GM12801 (cell line): ENCODE results near the gene CLOCK.

Source experiments
- TF ChIP-seq, protein P1 (sequence below): IDR thresholded peaks from one replicate; pipeline ENCODE4 v1.5.1; 2011; ENCODE audit warnings: control low read depth; ENCODE audit not compliant: insufficient read length; ENCODE audit errors: extremely low read depth

Gene CLOCK

DNA sequence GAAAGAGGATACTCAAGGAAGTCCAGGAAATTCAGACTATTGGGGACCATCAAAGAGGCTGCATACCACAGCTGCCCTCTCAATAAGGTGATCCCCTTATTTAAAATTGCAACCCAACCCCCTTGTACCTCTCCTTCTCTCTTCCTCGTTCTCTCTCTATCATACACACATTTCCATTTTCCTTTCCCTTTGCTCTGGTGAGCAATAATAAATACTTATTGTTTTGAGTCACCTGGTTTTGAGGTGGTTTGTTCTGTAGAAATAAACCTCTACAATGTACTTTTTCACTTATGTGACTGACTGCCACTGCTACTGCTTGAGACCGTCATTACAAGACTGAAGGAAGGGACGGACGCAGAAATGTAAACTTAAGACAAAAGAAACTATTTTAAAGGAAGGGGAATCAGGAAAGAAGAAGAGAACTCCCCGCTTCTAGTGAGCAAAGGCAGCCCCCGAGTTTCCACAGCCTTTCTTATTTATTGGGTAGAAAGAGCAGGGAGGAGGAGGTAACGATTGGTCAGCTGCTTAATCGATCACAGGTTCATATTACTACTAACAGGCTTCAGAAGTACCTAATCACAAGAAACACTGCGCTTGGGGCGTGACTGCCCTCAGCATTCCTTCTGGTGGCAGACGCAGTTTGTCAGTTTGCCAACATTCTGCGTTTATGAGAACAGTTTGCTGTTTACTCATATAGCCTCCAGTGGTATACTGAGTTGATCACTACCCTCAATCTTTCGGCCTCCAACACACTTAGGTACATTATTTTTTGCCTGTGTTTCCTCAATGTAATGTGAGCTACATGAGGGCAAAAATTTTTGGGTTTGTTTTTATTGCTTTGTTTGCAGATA, 167.9 kb downstream of the CLOCK start:
- TF ChIP-seq, protein P1, sequence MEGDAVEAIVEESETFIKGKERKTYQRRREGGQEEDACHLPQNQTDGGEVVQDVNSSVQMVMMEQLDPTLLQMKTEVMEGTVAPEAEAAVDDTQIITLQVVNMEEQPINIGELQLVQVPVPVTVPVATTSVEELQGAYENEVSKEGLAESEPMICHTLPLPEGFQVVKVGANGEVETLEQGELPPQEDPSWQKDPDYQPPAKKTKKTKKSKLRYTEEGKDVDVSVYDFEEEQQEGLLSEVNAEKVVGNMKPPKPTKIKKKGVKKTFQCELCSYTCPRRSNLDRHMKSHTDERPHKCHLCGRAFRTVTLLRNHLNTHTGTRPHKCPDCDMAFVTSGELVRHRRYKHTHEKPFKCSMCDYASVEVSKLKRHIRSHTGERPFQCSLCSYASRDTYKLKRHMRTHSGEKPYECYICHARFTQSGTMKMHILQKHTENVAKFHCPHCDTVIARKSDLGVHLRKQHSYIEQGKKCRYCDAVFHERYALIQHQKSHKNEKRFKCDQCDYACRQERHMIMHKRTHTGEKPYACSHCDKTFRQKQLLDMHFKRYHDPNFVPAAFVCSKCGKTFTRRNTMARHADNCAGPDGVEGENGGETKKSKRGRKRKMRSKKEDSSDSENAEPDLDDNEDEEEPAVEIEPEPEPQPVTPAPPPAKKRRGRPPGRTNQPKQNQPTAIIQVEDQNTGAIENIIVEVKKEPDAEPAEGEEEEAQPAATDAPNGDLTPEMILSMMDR: no peak
